HUDEP-2 (cell line): ENCODE data around the gene GRK3.
"Not testable (repeated sequence)": the region's sequence is repeated elsewhere in the genome, so short reads cannot be mapped to it uniquely, and the experiment has no call there.

Source experiments
- DNase-seq, 76 experiments: peaks; one replicate each; lab custom pipeline; 2025; ENCODE audit not compliant: unreplicated experiment in 76 of 76; lab: John Stamatoyannopoulos, UW

Gene GRK3

DNA sequence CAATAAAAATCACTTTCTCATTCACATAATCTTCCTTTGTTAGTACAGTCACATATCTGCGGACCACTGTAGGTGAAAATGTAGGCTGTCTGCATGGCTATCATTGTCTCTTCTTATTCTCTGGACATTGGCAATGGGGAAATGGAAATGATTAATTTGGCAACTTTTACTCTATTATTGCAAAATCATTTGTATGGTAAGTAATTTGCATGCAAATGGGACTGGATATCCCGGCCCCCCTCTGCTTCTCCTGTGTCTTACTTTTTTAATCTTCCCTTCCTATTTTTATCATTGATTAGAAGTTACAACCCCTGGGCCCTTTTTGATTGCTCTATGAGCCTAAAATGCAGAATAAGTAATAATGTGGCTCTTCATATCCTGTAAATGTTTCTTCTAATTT lies 6.0 kb downstream of the GRK3 start:
- no peak for DNase-seq

DNA sequence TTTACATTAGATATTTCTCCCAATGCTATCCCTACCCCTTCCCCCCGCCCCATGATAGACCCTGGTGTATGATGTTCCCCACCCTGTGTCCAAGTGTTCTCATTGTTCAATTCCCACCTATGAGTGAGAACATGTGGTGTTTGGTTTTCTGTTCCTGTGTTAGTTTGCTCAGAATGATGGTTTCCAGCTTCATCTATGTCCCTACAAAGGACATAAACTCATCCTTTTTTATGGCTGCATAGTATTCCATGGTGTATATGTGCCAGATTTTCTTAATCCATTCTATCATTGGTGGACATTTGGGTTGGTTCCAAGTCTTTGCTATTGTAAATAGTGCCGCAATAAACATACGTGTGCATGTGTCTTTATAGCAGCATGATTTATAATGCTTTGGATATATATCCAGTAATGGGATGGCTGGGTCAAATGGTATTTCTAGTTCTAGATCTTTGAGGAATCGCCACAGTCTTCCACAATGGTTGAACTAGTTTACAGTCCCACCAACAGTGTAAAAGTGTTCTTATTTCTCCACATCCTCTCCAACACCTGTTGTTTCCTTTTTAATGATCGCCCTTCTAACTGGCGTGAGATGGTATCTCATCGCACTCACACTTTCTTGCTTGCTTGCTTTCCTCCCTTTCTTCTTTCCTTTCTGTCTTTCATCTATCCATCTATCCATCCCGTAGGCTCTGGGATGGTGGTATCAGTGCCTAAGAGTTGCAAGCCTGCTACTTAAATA lies 7.7 kb downstream of the GRK3 start:
- DNase-seq = not testable (repeated sequence)

DNA sequence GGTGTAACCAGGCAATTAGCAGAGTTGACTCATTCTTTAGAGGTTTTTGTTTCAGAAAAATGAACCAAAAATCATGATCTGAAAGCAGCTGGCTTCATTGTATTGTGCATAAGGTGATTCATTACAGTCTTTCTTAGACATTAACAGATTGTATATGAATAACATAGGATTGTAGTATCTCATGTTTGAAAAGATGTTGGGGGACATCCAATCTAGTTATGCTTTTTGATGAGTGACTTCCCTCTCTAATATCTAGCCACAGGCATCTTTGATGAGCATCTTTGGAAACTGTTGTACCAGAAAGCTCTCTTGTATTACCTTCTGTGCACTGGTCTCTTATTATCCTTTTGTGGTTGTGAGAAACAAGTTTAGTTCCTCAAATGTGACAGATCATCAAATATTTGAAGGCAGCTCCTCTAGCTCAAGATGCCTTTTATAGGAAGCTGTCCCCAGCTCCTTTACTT lies 8.3 kb downstream of the GRK3 start:
- no peak for DNase-seq

DNA sequence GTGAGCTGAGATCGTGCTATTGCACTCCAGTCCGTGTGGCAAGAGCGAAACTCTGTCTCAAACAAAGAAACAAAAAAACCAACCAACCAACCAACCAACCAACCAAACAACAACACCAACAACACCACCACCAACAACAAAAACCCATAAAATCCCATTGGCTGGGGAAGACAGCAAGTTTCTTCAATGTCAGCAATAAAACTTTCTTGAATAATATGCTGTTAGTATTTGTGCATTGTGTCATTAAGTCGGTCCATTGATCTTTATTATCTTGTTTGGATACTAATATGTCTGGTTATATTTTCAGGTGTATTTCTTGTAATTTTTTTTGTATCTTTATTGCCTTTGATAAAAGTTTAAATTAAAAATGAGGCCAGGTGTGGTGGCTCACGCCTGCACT lies 9.4 kb downstream of the GRK3 start:
- no peak for DNase-seq

- DNase-seq = no peak
These were observed 10.3 kb downstream of the GRK3 start for GRCh38 chr22:25574736-25575135.

DNA sequence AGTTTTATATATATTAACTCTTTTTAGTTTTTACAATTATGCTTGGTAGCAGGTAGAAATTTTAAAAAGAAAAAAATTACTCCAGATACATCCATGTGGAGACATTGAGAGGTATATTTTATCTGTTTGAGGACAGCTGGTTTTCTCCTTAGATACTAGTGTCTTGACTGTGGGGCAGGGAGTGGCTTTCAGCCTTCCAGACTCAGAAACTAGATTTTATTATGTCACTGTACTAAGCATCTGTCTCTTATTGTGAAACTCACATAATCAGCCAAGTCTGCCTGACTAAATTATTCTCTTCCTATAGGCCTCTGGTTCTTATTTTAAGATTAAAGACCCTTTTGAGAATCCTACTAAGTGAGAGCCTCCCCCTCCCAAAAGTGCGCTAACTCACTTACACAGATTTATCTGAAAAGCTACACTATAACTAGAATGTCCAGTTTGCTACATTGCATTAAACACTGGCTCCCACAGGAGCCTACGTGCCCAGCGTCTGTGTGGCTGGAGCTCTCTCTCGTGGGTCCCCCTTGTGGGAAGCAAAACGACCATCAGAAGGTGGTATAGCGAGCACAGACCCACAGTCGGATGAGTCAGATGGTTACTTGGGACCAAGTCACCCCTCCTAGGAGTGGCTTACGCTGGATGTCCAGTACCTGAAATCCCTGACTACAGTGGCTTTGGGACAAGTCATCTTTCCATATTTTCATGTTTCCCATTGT lies 11.4 kb downstream of the GRK3 start:
- DNase-seq = not testable (repeated sequence)

- not testable (repeated sequence) for DNase-seq
These were observed 17.0 kb downstream of the GRK3 start for GRCh38 chr22:25581452-25581851.

DNA sequence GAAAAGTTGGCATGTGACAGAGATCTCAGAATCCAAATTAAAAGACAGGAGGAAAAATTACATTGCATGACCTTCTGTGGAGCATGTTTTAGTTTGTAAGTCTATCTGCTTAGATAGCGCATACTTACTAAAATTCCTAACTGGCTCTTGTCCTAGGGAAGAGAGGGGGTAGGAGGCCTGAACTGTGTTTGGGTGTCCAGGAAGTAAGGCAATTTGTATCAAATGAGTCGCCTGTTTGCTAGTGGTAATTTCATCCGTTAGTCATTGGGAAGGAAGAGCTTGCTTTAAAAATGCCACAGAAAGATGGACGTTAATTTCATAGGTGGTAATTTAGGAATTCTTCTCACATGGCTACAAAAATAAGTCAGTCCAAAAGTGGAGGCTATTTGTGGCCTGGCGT lies 18.5 kb downstream of the GRK3 start:
- DNase-seq = no peak

GRCh38 chr22:25584993-25585392 lies 20.5 kb downstream of the GRK3 start:
- not testable (repeated sequence) for DNase-seq

DNA sequence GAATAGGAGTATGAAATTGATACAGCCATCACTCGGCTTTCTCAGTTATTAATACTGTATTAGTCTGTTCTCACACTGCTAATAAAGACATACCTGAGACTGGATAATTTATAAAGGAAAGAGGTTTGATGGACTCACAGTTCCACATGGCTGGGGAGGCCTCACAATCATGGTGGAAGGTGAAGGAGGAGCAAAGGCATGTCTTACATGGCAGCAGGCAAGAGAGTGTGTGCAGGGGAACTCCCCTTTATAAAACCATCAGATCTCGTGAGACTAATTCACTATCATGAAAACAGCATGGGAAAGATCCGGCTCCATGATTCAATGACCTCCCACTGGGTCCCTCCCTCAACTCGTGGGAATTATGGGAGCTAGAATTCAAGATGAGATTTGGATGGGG lies 25.2 kb downstream of the GRK3 start:
- not testable (repeated sequence) for DNase-seq

DNA sequence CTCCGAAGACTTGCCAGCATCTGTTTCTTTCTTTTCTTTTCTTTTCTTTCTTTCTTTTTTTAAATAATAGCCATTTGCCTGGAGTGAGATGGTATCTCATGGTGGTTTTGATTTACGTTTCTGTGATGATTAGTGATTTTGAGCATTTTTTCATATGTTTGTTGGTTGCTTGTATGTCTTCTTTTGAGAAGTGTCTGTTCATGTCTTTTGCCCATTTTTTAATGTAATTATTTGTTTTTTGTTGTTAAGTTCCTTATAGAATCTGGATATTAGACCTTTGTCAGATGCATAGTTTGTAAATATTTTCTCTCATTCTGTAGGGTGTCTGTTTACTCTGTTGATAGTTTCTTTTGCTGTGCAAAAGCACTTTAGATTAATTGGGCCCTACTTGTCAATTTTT lies 28.8 kb downstream of the GRK3 start:
- DNase-seq = not testable (repeated sequence)

DNA sequence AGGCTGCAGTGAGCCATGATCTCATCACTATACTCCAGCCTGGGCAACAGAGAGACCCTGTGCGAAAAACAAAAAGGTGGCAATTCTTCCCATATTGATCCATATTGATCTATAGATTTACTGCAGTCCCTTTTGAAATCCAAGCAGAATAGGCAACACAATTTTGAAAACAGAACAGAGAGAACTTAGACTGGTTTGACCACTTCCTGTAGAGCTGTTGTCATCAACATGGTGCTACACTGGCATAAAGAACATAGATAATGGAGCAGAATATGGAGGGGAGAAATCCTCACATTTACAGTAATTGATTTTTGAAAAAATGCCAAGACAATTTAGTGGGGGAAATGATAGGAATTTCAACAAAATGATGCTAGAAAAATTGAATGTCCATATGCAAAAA lies 34.1 kb downstream of the GRK3 start:
- DNase-seq = no peak

- DNase-seq = no peak
These were observed 38.0 kb downstream of the GRK3 start for GRCh38 chr22:25602445-25602844.

DNA sequence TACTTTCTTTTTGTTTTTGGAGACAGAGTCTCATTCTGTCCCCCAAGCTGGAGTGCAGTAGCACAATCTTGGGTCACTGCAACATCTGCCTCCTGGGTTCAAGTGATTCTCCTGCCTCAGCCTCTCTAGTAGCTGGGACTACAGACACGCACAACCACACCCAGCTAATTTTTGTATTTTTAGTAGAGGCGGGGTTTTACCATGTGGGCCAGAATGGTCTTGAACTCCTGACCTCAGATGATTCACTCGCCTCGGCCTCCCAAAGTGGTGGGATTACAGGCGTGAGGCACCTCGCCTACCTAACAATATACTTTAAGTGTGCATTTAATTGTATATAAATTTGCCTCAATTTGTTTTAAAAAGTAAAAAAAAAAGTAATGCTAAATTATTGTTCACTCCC lies 38.4 kb downstream of the GRK3 start:
- DNase-seq = peak in 1 of 76 experiments; percentile 1

DNA sequence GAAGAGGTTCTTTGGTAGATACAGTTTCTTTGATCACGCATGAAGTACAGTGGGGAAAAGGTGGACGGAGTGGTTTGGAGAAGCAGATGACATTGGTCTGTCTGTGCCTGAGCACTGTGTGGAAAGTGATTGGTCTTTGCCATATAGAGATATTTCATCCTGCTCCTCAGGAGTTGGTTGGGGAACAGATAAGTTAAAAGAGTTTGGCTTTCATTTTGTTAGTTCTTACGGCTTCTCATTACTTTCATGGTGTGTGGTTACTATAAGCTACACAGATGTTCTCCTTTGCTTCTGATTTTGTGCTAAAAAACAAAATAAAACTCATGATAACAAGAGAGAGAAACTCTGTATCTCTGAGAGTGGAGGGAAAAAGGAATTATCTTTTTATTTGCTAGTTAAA lies 40.7 kb downstream of the GRK3 start:
- DNase-seq = not testable (repeated sequence)

DNA sequence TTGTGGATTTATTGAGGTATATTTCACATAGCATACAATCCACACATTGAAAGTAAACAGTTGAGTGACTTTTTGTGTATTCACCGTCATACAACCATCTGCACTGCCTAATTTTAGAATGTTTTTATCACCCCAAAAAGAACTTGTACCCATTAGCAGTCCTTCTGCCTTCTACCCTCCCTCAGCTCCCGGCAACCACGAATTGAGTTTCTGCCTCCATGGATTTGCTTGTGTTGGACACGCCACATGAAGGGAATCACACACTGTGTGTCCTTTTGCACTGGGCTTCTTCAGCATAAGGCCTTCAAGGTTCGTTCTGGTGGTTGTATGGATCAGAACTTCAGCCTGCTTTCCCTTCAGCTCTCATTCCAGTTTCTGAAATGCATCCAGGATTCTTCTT lies 41.1 kb downstream of the GRK3 start:
- DNase-seq = not testable (repeated sequence)

DNA sequence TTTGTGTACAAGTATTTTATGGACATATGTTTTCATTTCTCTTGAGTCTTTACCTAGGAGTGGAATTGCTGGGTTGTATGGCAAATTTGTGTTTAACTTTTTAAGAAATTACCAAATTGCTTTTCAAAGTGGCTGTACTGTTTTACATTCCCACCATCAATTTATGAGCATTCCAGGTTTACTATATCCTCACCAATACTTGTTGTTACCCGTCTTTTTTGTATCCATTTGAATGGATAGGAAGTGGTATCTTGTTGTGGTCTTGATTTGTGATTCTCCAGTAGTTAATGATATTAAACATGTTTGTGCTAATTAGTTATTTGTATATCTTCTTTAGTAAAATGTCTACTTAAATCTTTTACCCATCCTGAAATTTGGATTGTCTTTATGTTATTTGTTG lies 46.8 kb downstream of the GRK3 start:
- DNase-seq = not testable (repeated sequence)

- DNase-seq = not testable (repeated sequence)
These were observed 48.7 kb downstream of the GRK3 start for GRCh38 chr22:25613131-25613530.

GRCh38 chr22:25613558-25613957 lies 49.1 kb downstream of the GRK3 start:
- not testable (repeated sequence) for DNase-seq

DNA sequence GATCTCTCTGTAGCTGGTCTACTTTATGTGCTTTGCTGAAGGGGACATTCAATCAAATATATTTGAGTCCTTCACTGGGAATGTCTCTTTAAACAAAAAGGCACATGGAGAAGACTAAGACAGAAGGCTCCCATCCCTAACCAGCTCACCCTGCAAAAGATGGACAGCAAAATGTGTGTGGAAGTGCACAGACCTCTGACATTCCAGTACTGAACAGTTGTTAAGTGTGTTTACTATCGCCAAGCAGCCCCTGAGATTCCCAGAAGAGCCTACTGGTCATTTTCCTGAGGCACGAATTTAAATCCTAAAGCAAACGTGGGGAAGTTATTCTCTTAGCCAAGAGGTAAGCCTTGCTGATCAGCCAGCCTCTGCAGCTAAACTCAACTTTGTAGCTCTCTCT lies 50.3 kb downstream of the GRK3 start:
- DNase-seq = not testable (repeated sequence)

- no peak for DNase-seq
These were observed 57.5 kb downstream of the GRK3 start for GRCh38 chr22:25621986-25622385.

GRCh38 chr22:25623310-25623734 lies 58.8 kb downstream of the GRK3 start:
- DNase-seq = no peak
